Measurements from ENCODE around the gene CHD6. TPM values are rescaled to one million over a fixed set of nuclear protein-coding genes. Genes with fewer than 3 reads are reported as not detected.

CHD6 gene
- total and polyA plus RNA-seq, 2 experiments from 2014 or later = 41.0 to 158 TPM

DNA sequence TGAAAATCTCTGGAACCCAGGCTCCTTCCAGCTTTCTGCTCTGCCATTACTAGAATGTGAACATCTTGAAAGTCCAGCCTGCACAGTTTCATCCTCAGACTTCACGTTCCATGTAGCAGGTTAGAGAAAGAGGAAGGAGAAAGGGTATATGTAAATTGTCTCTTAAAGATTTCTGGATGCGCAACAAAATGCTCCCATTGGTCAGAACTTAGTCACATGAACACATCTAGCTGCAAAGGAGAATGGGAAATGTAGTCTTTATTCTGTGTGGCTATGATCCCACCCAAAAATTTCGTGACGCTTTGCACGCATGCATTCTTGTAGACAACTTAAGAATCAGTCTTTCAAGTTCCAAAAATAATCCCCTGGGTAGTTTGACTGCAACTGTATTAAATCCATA, 46.4 kb upstream of the CHD6 start:
- Histone ChIP-seq H3K4me2 (peak overlapping the region; percentile 58), H3K27ac (ENCODE audit: low read depth) (no peak overlapping the region), H3K27me3 (ENCODE audit: insufficient read depth) (no peaks in the 10 kb centered on the region), H3K4me3 (peak overlapping the region; percentile 33), H3K4me1 (ENCODE audit: insufficient read depth) (0 out of 2 replicates have a peak, but pooled peaks cover 3% of the 10 kb centered on the region), H3K36me3 (ENCODE audit: insufficient read depth) (no peaks in the 10 kb centered on the region), H3K9me2 (ENCODE audit: insufficient read depth) (no peaks in the 10 kb centered on the region), H2AFZ (peak overlapping the region; percentile 3; the same call in 1 of the 2 replicates), H4K20me1 (replicated peaks; ENCODE audit: insufficient read depth) (no peaks in the 10 kb centered on the region), H3F3A (replicated peaks; ENCODE audit: low read depth) (no peaks in the 10 kb centered on the region), H3K79me2 (replicated peaks; ENCODE audit: insufficient read depth) (no peaks in the 10 kb centered on the region)
- Mint-ChIP-seq H3K4me3 (peak overlapping the region; percentile 61; the same call in 2 of the 3 replicates), H3K9me3 (no peaks in the 10 kb centered on the region), H3K27me3 (ENCODE audit: insufficient read depth, low read depth, poor library complexity) (no peaks in the 10 kb centered on the region), H3K27ac (no peak overlapping the region; the same call in 1 of the 2 replicates), H3K36me3 (ENCODE audit: low read depth) (no peaks in the 10 kb centered on the region), H3K4me1 (peaks cover 2% of the 10 kb centered on the region)
- TF ChIP-seq CTCF (conservative IDR thresholded peaks at IDR 0.05; ENCODE audit: low read depth in 2 of 2) (no peak), NANOG (IDR thresholded peaks at IDR 0.05; ENCODE audit: borderline replicate concordance) (no peak), POLR2AphosphoS5 (IDR thresholded peaks at IDR 0.05; ENCODE audit: low read depth) (no peak), JUNB (IDR thresholded peaks at IDR 0.05; ENCODE audit: unreplicated experiment) (no peak), CREB1 (CRISPR knock-in tag; IDR thresholded peaks at IDR 0.05; ENCODE audit: low read depth) (no peak), REST (IDR thresholded peaks at IDR 0.05; ENCODE audit: unreplicated experiment) (no peak)
- TF ChIP-seq, protein P1, sequence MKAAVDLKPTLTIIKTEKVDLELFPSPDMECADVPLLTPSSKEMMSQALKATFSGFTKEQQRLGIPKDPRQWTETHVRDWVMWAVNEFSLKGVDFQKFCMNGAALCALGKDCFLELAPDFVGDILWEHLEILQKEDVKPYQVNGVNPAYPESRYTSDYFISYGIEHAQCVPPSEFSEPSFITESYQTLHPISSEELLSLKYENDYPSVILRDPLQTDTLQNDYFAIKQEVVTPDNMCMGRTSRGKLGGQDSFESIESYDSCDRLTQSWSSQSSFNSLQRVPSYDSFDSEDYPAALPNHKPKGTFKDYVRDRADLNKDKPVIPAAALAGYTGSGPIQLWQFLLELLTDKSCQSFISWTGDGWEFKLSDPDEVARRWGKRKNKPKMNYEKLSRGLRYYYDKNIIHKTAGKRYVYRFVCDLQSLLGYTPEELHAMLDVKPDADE (IDR thresholded peaks at IDR 0.05) = no peak
- ATAC-seq (peak; percentile 70), DNase-seq (ENCODE audit: low spot score) (peak; percentile 66)

DNA sequence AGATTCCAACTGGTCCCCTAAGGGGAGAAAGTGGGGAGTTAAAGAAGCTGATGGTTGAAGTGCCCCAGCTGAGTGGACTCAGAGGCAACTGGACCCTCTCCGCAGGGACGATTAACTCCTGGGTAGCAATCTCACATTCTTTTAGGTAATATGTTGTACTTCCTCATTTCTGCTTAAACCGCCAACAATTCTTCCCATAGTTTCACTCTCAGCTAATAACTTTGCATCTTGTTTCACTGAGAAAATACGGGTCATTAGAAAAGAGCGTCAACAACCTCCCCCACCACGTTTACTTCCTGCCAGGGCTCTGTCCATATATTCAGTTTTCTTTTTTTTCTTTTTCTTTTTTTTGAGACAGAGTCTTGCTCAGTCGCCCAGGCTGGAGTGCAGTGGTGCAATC, 39.5 kb upstream of the CHD6 start:
- H3K36me3 ChIP-seq (ENCODE audit: insufficient read depth) = no peaks in the 10 kb centered on the region
- H3K4me2 ChIP-seq = no peak overlapping the region
- DNase-seq (ENCODE audit: low spot score) (no peak), ATAC-seq (no peak)
- H3K4me1 ChIP-seq (ENCODE audit: insufficient read depth) = no peaks in the 10 kb centered on the region
- no peaks in the 10 kb centered on the region for H3F3A ChIP-seq (replicated peaks; ENCODE audit: low read depth)
- no peaks in the 10 kb centered on the region for H3K27me3 ChIP-seq (ENCODE audit: insufficient read depth)
- Mint-ChIP-seq H3K4me3 (no peak overlapping the region), H3K9me3 (no peaks in the 10 kb centered on the region), H3K27me3 (ENCODE audit: insufficient read depth, low read depth, poor library complexity) (no peaks in the 10 kb centered on the region), H3K36me3 (ENCODE audit: low read depth) (no peaks in the 10 kb centered on the region), H3K4me1 (peaks cover 3% of the 10 kb centered on the region; the same call in 1 of the 3 replicates), H3K27ac (no peak overlapping the region)
- H3K79me2 ChIP-seq (replicated peaks; ENCODE audit: insufficient read depth) = no peaks in the 10 kb centered on the region
- H3K9me2 ChIP-seq (ENCODE audit: insufficient read depth) = no peaks in the 10 kb centered on the region
- H4K20me1 ChIP-seq (replicated peaks; ENCODE audit: insufficient read depth) = no peaks in the 10 kb centered on the region
- H2AFZ ChIP-seq = no peak overlapping the region
- H3K4me3 ChIP-seq = no peak overlapping the region
- no peak overlapping the region for H3K27ac ChIP-seq (ENCODE audit: low read depth)
- TF ChIP-seq NANOG (IDR thresholded peaks at IDR 0.05; ENCODE audit: borderline replicate concordance) (no peak), ZNF331 (CRISPR knock-in tag; IDR thresholded peaks at IDR 0.05; ENCODE audit: low read depth) (no peak), STAT1 (IDR thresholded peaks at IDR 0.05; ENCODE audit: unreplicated experiment) (no peak), EZH2 (IDR thresholded peaks at IDR 0.05; ENCODE audit: low read depth, unreplicated experiment) (no peak), JUNB (IDR thresholded peaks at IDR 0.05; ENCODE audit: unreplicated experiment) (no peak), POLR2AphosphoS5 (IDR thresholded peaks at IDR 0.05; ENCODE audit: low read depth) (no peak), ZNF114 (CRISPR knock-in tag; IDR thresholded peaks at IDR 0.05) (no peak), CREB1 (CRISPR knock-in tag; IDR thresholded peaks at IDR 0.05; ENCODE audit: low read depth) (no peak), REST (IDR thresholded peaks at IDR 0.05; ENCODE audit: unreplicated experiment) (no peak), EZH2phosphoT487 (IDR thresholded peaks at IDR 0.05; ENCODE audit: unreplicated experiment) (no peak)
- TF ChIP-seq, protein P1 (IDR thresholded peaks at IDR 0.05) = no peak
